Muscle of arm (tissue), 12 donors: ENCODE data around the gene AJM1. TPM values are rescaled to one million over a fixed set of nuclear protein-coding genes. Genes with fewer than 3 reads are reported as not detected.
"Not testable (repeated sequence)": the region's sequence is repeated elsewhere in the genome, so short reads cannot be mapped to it uniquely, and the experiment has no call there.

Experiments
- DNase-seq: peaks from one replicate; pipeline ENCODE4 v3.0.0-alpha.2; 2013
- polyA plus RNA-seq, 12 donors: library from polyadenylated mRNA; unstranded; fragments of 120-200 nt; gene quantifications; one replicate each; pipeline ENCODE4 v1.2.1, GENCODE V29; 2013; ENCODE audit not compliant: insufficient read length in 12 of 12

AJM1 gene
- polyA plus RNA-seq, 12 donors, result 0.93 to 7.0 (median 1.5) TPM; not detected in 1

GRCh38 chr9:136829981-136830885, 12.0 kb upstream of the AJM1 start:
- DNase-seq, result no peak

- DNase-seq, result no peak
These were observed 11.1 kb upstream of the AJM1 start for GRCh38 chr9:136831002-136831719.

GRCh38 chr9:136831720-136832104, 10.6 kb upstream of the AJM1 start:
- DNase-seq, result no peak

- DNase-seq, result no peak
These were observed 9.7 kb upstream of the AJM1 start for GRCh38 chr9:136832581-136832980.

GRCh38 chr9:136833381-136834048, 8.8 kb upstream of the AJM1 start:
- not testable (repeated sequence) for DNase-seq

- no peak for DNase-seq
These were observed 6.9 kb upstream of the AJM1 start for GRCh38 chr9:136835162-136835931.

- DNase-seq, result no peak
These were observed 6.1 kb upstream of the AJM1 start for GRCh38 chr9:136835932-136836904.

- DNase-seq, result no peak
These were observed 5.0 kb upstream of the AJM1 start for GRCh38 chr9:136837146-136837855.

GRCh38 chr9:136837856-136838277, 4.4 kb upstream of the AJM1 start:
- not testable (repeated sequence) for DNase-seq

- DNase-seq, result no peak
These were observed 3.7 kb upstream of the AJM1 start for GRCh38 chr9:136838314-136839228.

GRCh38 chr9:136839229-136840139, 2.8 kb upstream of the AJM1 start:
- no peak for DNase-seq

GRCh38 chr9:136840140-136840876, 2.0 kb upstream of the AJM1 start:
- DNase-seq, result no peak

GRCh38 chr9:136840877-136841645, 1.2 kb upstream of the AJM1 start:
- DNase-seq, result no peak

- not testable (repeated sequence) for DNase-seq
These were observed 465 bp upstream of the AJM1 start for GRCh38 chr9:136841646-136842379.

- DNase-seq, result not testable (repeated sequence)
These were observed 1.0 kb downstream of the AJM1 start for GRCh38 chr9:136843159-136843800.
